HepG2 (cell line): Measurements from ENCODE around the gene MYOM1. TPM values are rescaled to one million over a fixed set of nuclear protein-coding genes. Genes with fewer than 3 reads are reported as not detected.
A peak's percentile ranks its signal among the peaks of the same experiment; 100 is the strongest.

Experiments used
- CEBPB ChIP-seq: IDR thresholded peaks from 2 replicates; pipeline ENCODE4 v1.6.1; 2011; ENCODE audit warnings: low read depth, low read length, improper control_type of control experiment, borderline replicate concordance
- DNMT1 ChIP-seq: sonication (generic); formaldehyde crosslinking; IDR thresholded peaks from 2 replicates; pipeline ENCODE4 v1.5.1; 2020; ENCODE audit warnings: mild to moderate bottlenecking, missing genetic modification reagents
- GTF2F1 ChIP-seq: fragments of 150-350 bp; IDR thresholded peaks from 2 replicates; pipeline ENCODE4 v1.6.1; 2014; ENCODE audit warnings: low read length
- HDAC1 ChIP-seq: sonication (generic); formaldehyde crosslinking; IDR thresholded peaks from 2 replicates; pipeline ENCODE4 v1.5.1; 2020; ENCODE audit warnings: mild to moderate bottlenecking, missing genetic modification reagents
- HMG20A ChIP-seq: IDR thresholded peaks from 2 replicates; pipeline ENCODE4 v1.6.1; 2016; ENCODE audit warnings: borderline replicate concordance
- HOXA3 ChIP-seq: sonication (generic); formaldehyde crosslinking; IDR thresholded peaks from 2 replicates; pipeline ENCODE4 v1.5.0; 2020; ENCODE audit warnings: missing genetic modification reagents
- JUN ChIP-seq: sonication (generic); formaldehyde crosslinking; IDR thresholded peaks from 2 replicates; pipeline ENCODE4 v1.4.0; 2020; ENCODE audit warnings: mild to moderate bottlenecking, missing genetic modification reagents
- KLF15 ChIP-seq: sonication (generic); formaldehyde crosslinking; IDR thresholded peaks from 2 replicates; pipeline ENCODE4 v1.8.1; 2023; ENCODE audit warnings: borderline replicate concordance, mild to moderate bottlenecking, inconsistent platforms, missing genetic modification reagents, mixed read lengths
- LCORL ChIP-seq, 2 experiments: fragments of 450-650 bp in 1 of 2; sonication (generic) in 1 of 2; formaldehyde crosslinking in 1 of 2; IDR thresholded peaks; 2 replicates each; pipeline versions ENCODE4 v1.5.0 to v1.6.1; 2017 to 2020; ENCODE audit warnings: antibody characterized with exemption in 1 of 2, missing genetic modification reagents in 1 of 2
- MIER2 ChIP-seq: IDR thresholded peaks from 2 replicates; pipeline ENCODE4 v1.6.1; 2016; ENCODE audit warnings: missing biosample characterization, missing genetic modification reagents
- MZF1 ChIP-seq: sonication (generic); formaldehyde crosslinking; IDR thresholded peaks from 2 replicates; pipeline ENCODE4 v1.8.1; 2023; ENCODE audit warnings: mild to moderate bottlenecking, missing genetic modification reagents, borderline replicate concordance
- PHF21A ChIP-seq: sonication (generic); formaldehyde crosslinking; IDR thresholded peaks from 2 replicates; pipeline ENCODE4 v1.5.0; 2020; ENCODE audit warnings: mild to moderate bottlenecking, missing genetic modification reagents
- RCOR2 ChIP-seq: IDR thresholded peaks from 2 replicates; pipeline ENCODE4 v1.6.1; 2016; ENCODE audit warnings: missing biosample characterization, missing genetic modification reagents
- RORA ChIP-seq: sonication (generic); formaldehyde crosslinking; IDR thresholded peaks from 2 replicates; pipeline ENCODE4 v1.5.0; 2020; ENCODE audit warnings: mild to moderate bottlenecking, missing genetic modification reagents, moderate library complexity
- SRY ChIP-seq: sonication (generic); formaldehyde crosslinking; IDR thresholded peaks from 2 replicates; pipeline ENCODE4 v1.8.0; 2022; ENCODE audit warnings: mild to moderate bottlenecking, missing genetic modification reagents
- ZNF232 ChIP-seq: sonication (generic); formaldehyde crosslinking; IDR thresholded peaks from 2 replicates; pipeline ENCODE4 v1.4.0; 2020; ENCODE audit warnings: missing genetic modification reagents, borderline replicate concordance
- ZNF274 ChIP-seq: sonication (generic); formaldehyde crosslinking; IDR thresholded peaks from 2 replicates; pipeline ENCODE4 v1.5.1; 2020; ENCODE audit warnings: mild to moderate bottlenecking, missing genetic modification reagents
- ZNF891 ChIP-seq: sonication (generic); formaldehyde crosslinking; IDR thresholded peaks from 2 replicates; pipeline ENCODE4 v1.5.0; 2020; ENCODE audit warnings: mild to moderate bottlenecking, missing genetic modification reagents
- polyA plus RNA-seq, 8 experiments: library from polyadenylated mRNA; depleted of rRNA in 3 of 8; stranded (reverse) in 7 of 8; unstranded in 1 of 8; fragments of >200 nt; fragmentation: Illumina TruSeq in 4 of 8; extraction: Trizol in 4 of 8; gene quantifications; 2 replicates each; pipeline versions ENCODE4 v1.2.1 to v1.2.3, GENCODE V29; 2011 to 2016; ENCODE audit warnings: low read depth in 4 of 8, missing spikeins in 1 of 8, mixed read lengths in 1 of 8; ENCODE audit not compliant: insufficient read depth in 1 of 8
- total RNA-seq, 5 experiments: library from RNA; depleted of rRNA; stranded (reverse); fragments of >200 nt; fragmentation: Illumina TruSeq; extraction: Trizol; gene quantifications; 2 replicates each; pipeline ENCODE4 v1.2.3, GENCODE V29; 2016; ENCODE audit warnings: low read depth in 1 of 5
- TF ChIP-seq, protein P1 (sequence below): sonication (generic); formaldehyde crosslinking; IDR thresholded peaks from 2 replicates; pipeline ENCODE4 v1.4.0; 2020; ENCODE audit warnings: missing genetic modification reagents, mild to moderate bottlenecking, borderline replicate concordance
- TF ChIP-seq, protein P2 (sequence below): sonication (generic); formaldehyde crosslinking; IDR thresholded peaks from 2 replicates; pipeline ENCODE4 v1.8.0; 2022; ENCODE audit warnings: mild to moderate bottlenecking, missing genetic modification reagents, borderline replicate concordance
- TF ChIP-seq, protein P3 (sequence below): sonication (generic); formaldehyde crosslinking; IDR thresholded peaks from 2 replicates; pipeline ENCODE4 v1.5.0; 2020; ENCODE audit warnings: mild to moderate bottlenecking, missing genetic modification reagents, moderate library complexity
- TF ChIP-seq, protein P4 (sequence below): sonication (generic); formaldehyde crosslinking; IDR thresholded peaks from 2 replicates; pipeline ENCODE4 v1.4.0; 2020; ENCODE audit warnings: missing genetic modification reagents

The MYOM1 gene
- total and polyA plus RNA-seq, 2 of the 13 experiments (the other 11 are each of a cell fraction or from before 2014, with no cell fraction given) = 0.46 to 0.98 TPM

DNA sequence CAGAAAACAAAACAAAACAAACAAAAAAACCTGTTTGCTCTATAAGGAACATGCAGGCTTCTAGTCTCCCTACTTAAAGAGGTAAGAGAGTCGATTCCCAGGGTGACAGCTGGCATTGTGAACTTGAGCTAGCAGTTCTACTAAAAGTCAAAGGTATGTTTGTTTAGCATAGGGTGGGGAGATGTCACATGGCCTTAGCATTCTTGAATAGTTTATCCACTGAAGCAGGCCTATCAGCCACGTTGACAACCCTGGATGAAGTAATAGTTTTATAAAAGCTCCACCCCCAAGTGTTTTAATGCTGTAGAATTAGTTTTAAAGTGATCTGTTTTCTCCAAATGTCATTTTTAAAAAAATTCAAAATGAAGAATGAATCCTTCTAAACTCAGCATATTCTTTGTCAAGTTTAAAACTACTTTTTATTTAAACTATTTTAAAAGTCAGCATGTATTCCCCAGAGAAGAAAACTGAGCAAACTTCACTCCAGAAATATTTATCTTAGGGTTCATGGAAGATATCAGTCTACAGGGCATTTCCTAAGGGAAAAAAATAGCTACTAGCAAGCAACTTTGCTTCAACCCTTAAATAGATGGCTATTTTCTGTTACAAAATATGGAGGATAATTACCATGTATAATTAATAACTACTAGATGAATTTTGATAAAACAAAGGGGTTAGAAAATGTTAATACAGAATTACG is 1.7 kb downstream of the MYOM1 start (continued):
- TF ChIP-seq HMG20A (CRISPR knock-in tag) (no peak; the same call in 1 of the 2 replicates), SRY (CRISPR knock-in tag) (no peak), GTF2F1 (no peak), HOXA3 (CRISPR knock-in tag) (peak; percentile 53; the same call in 1 of the 2 replicates), RCOR2 (CRISPR knock-in tag) (0 out of 2 replicates have a peak, but pooled peaks have one; percentile 37), MIER2 (CRISPR knock-in tag) (0 out of 2 replicates have a peak, but pooled peaks have one; percentile 25), JUN (CRISPR knock-in tag) (0 out of 2 replicates have a peak, but pooled peaks have one; percentile 28), DNMT1 (CRISPR knock-in tag) (no peak), ZNF891 (CRISPR knock-in tag) (no peak), ZNF274 (no peak), KLF15 (CRISPR knock-in tag) (no peak), ZNF232 (CRISPR knock-in tag) (no peak), PHF21A (peak; percentile 56), LCORL (IDR thresholded peaks at IDR 0.05) (no peak), LCORL (CRISPR knock-in tag; IDR thresholded peaks at IDR 0.05) (no peak), HDAC1 (CRISPR knock-in tag) (0 out of 2 replicates have a peak, but pooled peaks have one; percentile 42), MZF1 (CRISPR knock-in tag) (no peak), CEBPB (peak; percentile 47; the same call in 1 of the 2 replicates), RORA (CRISPR knock-in tag) (no peak)
- TF ChIP-seq, protein P1, sequence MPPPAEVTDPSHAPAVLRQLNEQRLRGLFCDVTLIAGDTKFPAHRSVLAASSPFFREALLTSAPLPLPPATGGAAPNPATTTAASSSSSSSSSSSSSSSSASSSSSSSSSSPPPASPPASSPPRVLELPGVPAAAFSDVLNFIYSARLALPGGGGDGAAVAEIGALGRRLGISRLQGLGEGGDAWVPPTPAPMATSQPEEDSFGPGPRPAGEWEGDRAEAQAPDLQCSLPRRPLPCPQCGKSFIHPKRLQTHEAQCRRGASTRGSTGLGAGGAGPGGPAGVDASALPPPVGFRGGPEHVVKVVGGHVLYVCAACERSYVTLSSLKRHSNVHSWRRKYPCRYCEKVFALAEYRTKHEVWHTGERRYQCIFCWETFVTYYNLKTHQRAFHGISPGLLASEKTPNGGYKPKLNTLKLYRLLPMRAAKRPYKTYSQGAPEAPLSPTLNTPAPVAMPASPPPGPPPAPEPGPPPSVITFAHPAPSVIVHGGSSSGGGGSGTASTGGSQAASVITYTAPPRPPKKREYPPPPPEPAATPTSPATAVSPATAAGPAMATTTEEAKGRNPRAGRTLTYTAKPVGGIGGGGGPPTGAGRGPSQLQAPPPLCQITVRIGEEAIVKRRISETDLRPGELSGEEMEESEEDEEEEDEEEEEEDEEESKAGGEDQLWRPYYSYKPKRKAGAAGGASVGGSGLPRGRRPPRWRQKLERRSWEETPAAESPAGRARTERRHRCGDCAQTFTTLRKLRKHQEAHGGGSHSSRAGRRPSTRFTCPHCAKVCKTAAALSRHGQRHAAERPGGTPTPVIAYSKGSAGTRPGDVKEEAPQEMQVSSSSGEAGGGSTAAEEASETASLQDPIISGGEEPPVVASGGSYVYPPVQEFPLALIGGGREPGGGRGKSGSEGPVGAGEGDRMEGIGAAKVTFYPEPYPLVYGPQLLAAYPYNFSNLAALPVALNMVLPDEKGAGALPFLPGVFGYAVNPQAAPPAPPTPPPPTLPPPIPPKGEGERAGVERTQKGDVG (CRISPR knock-in tag) = no peak
- TF ChIP-seq, protein P2, sequence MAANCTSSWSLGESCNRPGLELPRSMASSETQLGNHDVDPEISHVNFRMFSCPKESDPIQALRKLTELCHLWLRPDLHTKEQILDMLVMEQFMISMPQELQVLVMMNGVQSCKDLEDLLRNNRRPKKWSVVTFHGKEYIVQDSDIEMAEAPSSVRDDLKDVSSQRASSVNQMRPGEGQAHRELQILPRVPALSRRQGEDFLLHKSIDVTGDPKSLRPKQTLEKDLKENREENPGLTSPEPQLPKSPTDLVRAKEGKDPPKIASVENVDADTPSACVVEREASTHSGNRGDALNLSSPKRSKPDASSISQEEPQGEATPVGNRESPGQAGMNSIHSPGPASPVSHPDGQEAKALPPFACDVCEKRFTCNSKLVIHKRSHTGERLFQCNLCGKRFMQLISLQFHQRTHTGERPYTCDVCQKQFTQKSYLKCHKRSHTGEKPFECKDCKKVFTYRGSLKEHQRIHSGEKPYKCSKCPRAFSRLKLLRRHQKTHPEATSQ = no peak
- TF ChIP-seq, protein P3, sequence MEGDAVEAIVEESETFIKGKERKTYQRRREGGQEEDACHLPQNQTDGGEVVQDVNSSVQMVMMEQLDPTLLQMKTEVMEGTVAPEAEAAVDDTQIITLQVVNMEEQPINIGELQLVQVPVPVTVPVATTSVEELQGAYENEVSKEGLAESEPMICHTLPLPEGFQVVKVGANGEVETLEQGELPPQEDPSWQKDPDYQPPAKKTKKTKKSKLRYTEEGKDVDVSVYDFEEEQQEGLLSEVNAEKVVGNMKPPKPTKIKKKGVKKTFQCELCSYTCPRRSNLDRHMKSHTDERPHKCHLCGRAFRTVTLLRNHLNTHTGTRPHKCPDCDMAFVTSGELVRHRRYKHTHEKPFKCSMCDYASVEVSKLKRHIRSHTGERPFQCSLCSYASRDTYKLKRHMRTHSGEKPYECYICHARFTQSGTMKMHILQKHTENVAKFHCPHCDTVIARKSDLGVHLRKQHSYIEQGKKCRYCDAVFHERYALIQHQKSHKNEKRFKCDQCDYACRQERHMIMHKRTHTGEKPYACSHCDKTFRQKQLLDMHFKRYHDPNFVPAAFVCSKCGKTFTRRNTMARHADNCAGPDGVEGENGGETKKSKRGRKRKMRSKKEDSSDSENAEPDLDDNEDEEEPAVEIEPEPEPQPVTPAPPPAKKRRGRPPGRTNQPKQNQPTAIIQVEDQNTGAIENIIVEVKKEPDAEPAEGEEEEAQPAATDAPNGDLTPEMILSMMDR = no peak
- TF ChIP-seq, protein P4, sequence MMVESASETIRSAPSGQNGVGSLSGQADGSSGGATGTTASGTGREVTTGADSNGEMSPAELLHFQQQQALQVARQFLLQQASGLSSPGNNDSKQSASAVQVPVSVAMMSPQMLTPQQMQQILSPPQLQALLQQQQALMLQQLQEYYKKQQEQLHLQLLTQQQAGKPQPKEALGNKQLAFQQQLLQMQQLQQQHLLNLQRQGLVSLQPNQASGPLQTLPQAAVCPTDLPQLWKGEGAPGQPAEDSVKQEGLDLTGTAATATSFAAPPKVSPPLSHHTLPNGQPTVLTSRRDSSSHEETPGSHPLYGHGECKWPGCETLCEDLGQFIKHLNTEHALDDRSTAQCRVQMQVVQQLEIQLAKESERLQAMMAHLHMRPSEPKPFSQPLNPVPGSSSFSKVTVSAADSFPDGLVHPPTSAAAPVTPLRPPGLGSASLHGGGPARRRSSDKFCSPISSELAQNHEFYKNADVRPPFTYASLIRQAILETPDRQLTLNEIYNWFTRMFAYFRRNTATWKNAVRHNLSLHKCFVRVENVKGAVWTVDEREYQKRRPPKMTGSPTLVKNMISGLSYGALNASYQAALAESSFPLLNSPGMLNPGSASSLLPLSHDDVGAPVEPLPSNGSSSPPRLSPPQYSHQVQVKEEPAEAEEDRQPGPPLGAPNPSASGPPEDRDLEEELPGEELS (CRISPR knock-in tag) = peak; percentile 69
